DMS 273 (cell line): ENCODE data around the gene PTPRC.
A peak's percentile ranks its signal among the peaks of the same experiment; 100 is the strongest.

ENCODE experiments used
- DNase-seq: peaks from one replicate; lab custom pipeline; 2025; ENCODE audit not compliant: unreplicated experiment; lab: John Stamatoyannopoulos, UW

PTPRC gene

GRCh38 chr1:198669771-198670170, 30.9 kb downstream of the PTPRC start:
- no peak for DNase-seq

- peak; percentile 31 for DNase-seq
Measured at GRCh38 chr1:198671136-198671535, 32.3 kb downstream of the PTPRC start.

GRCh38 chr1:198672124-198672523, 33.3 kb downstream of the PTPRC start:
- DNase-seq, result no peak

GRCh38 chr1:198674009-198674408, 35.2 kb downstream of the PTPRC start:
- no peak for DNase-seq

- DNase-seq, result peak; percentile 78
Measured at GRCh38 chr1:198676253-198676652, 37.4 kb downstream of the PTPRC start.

- DNase-seq, result no peak
Measured at GRCh38 chr1:198677027-198677426, 38.2 kb downstream of the PTPRC start.

- DNase-seq, result no peak
Measured at GRCh38 chr1:198677871-198678270, 39.0 kb downstream of the PTPRC start.

- DNase-seq, result no peak
Measured at GRCh38 chr1:198678301-198678836, 39.5 kb downstream of the PTPRC start.

- no peak for DNase-seq
Measured at GRCh38 chr1:198678901-198679329, 40.1 kb downstream of the PTPRC start.

GRCh38 chr1:198679535-198680173, 40.8 kb downstream of the PTPRC start:
- no peak for DNase-seq

- DNase-seq, result no peak
Measured at GRCh38 chr1:198680174-198680875, 41.5 kb downstream of the PTPRC start.

- DNase-seq, result no peak
Measured at GRCh38 chr1:198681252-198681651, 42.4 kb downstream of the PTPRC start.

GRCh38 chr1:198681831-198682759, 43.3 kb downstream of the PTPRC start:
- DNase-seq, result peak; percentile 82

- no peak for DNase-seq
Measured at GRCh38 chr1:198682850-198683249, 44.0 kb downstream of the PTPRC start.

- DNase-seq, result no peak
Measured at GRCh38 chr1:198683449-198683848, 44.6 kb downstream of the PTPRC start.

- peak; percentile 54 for DNase-seq
Measured at GRCh38 chr1:198686069-198686728, 47.4 kb downstream of the PTPRC start.

GRCh38 chr1:198687429-198687828, 48.6 kb downstream of the PTPRC start:
- DNase-seq, result no peak

GRCh38 chr1:198691063-198691462, 52.2 kb downstream of the PTPRC start:
- no peak for DNase-seq

GRCh38 chr1:198693321-198693720, 54.5 kb downstream of the PTPRC start:
- no peak for DNase-seq

- no peak for DNase-seq
Measured at GRCh38 chr1:198694542-198694941, 55.7 kb downstream of the PTPRC start.

GRCh38 chr1:198696211-198696610, 57.4 kb downstream of the PTPRC start:
- no peak for DNase-seq
